ENCODE data around the gene LYSMD2. TPM values are rescaled to one million over a fixed set of nuclear protein-coding genes. Genes with fewer than 3 reads are reported as not detected.
A peak's percentile ranks its signal among the peaks of the same experiment; 100 is the strongest.

The LYSMD2 gene
- polyA plus RNA-seq, 3 donors: 33.2 to 64.7 (median 50.5) TPM

DNA sequence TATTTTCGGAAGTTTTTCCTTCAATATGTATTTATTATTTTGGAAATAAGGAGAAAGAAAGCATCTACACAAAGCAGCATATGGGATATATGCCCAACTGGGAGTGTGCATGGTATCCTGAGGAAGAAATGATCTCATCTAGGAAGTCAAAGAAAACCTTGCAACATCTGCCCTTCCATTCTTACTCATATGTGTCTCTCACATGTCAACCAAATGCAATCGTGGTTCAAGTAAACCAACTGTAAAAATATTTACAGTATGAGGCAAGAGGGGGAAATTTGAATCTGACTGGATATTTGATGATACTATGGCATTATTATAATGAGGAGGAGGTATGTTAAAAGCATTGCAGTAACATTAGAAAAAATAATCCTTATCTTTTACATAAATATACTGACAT, 59.4 kb downstream of the LYSMD2 start:
- H3K4me3 ChIP-seq (replicated peaks in 1 of 3; ENCODE audit: low read depth in 2 of 3, low read length in 3 of 3): no peak overlapping the region
- no peak overlapping the region for H3K27ac ChIP-seq (ENCODE audit: low read depth in 1 of 2, low read length in 2 of 2)
- no peaks in the 10 kb centered on the region for H3K79me2 ChIP-seq (ENCODE audit: insufficient read depth, low read length)
- H2AFZ ChIP-seq (ENCODE audit: insufficient read depth, low read depth, low read length, poor library complexity, severe bottlenecking): no peak overlapping the region
- H4K20me1 ChIP-seq (ENCODE audit: insufficient read depth, low read length): no peaks in the 10 kb centered on the region
- Mint-ChIP-seq H3K4me3 (no peak overlapping the region), H3K27ac (no peak overlapping the region), H3K36me3 (no peaks in the 10 kb centered on the region), H3K27me3 (ENCODE audit: low read depth in 3 of 3) (peaks cover 16 to 28% (median 18%) of the 10 kb centered on the region in 3 donors), H3K4me1 (peaks cover 9% of the 10 kb centered on the region), H3K9me3 (peaks cover 0 to 7% (median 2%) of the 10 kb centered on the region in 7 donors)
- no peak overlapping the region for H3K9ac ChIP-seq (ENCODE audit: insufficient read depth, low read length, poor library complexity, severe bottlenecking)
- H3K27me3 ChIP-seq (ENCODE audit: control insufficient read depth in 2 of 2, insufficient read depth in 2 of 2, low read length in 2 of 2): peaks cover 21 to 28% of the 10 kb centered on the region in 2 donors
- intact Hi-C loops (cut with micrococcal nuclease): no loop called here
- H3K36me3 ChIP-seq (replicated peaks in 1 of 2; ENCODE audit: control insufficient read depth in 1 of 2, insufficient read depth in 2 of 2, low read length in 2 of 2): no peaks in the 10 kb centered on the region
- no peak overlapping the region for H3K4me2 ChIP-seq (replicated peaks; ENCODE audit: extremely low read depth, low read length, poor library complexity, severe bottlenecking)
- TF ChIP-seq, protein P1, sequence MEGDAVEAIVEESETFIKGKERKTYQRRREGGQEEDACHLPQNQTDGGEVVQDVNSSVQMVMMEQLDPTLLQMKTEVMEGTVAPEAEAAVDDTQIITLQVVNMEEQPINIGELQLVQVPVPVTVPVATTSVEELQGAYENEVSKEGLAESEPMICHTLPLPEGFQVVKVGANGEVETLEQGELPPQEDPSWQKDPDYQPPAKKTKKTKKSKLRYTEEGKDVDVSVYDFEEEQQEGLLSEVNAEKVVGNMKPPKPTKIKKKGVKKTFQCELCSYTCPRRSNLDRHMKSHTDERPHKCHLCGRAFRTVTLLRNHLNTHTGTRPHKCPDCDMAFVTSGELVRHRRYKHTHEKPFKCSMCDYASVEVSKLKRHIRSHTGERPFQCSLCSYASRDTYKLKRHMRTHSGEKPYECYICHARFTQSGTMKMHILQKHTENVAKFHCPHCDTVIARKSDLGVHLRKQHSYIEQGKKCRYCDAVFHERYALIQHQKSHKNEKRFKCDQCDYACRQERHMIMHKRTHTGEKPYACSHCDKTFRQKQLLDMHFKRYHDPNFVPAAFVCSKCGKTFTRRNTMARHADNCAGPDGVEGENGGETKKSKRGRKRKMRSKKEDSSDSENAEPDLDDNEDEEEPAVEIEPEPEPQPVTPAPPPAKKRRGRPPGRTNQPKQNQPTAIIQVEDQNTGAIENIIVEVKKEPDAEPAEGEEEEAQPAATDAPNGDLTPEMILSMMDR (IDR thresholded peaks at IDR 0.05): no peak
- WGBS (ENCODE audit: insufficient coverage): no CpG with 5 or more reads among the region's 2 CpGs
- peak in 2 of 3 donors; percentile 6 to 65 for DNase-seq
- H3K4me1 ChIP-seq (ENCODE audit: control insufficient read depth in 1 of 2, insufficient read depth in 2 of 2, low read length in 2 of 2): peaks cover 7 to 9% of the 10 kb centered on the region in 2 donors
- H3K9me3 ChIP-seq (replicated peaks in 1 of 2; ENCODE audit: control insufficient read depth in 1 of 2, insufficient read depth in 1 of 2, low read length in 2 of 2): no peaks in the 10 kb centered on the region

DNA sequence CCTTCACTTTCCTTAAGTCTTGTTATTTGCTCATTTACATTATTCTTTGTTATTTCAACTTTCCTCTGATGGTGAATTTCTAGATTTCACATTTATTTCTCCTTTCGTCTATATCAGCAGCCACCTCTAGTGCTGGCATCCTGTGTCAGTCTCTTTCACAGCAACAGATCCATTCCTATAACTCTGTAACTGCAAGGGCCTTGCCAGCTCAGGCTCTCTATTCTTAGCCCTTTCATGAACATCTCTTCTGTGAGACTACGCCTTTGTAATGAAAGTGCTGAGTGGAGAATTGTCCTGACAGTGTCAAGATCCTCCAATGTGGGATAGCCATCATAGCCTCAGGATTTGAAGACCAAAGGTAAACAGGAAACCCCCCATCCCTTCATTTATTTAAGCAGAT, 60.0 kb downstream of the LYSMD2 start:
- Histone ChIP-seq H3K27me3 (ENCODE audit: control insufficient read depth in 2 of 2, insufficient read depth in 2 of 2, low read length in 2 of 2) (peaks cover 16 to 22% of the 10 kb centered on the region in 2 donors), H3K36me3 (replicated peaks in 1 of 2; ENCODE audit: control insufficient read depth in 1 of 2, insufficient read depth in 2 of 2, low read length in 2 of 2) (no peaks in the 10 kb centered on the region), H2AFZ (ENCODE audit: insufficient read depth, low read depth, low read length, poor library complexity, severe bottlenecking) (no peak overlapping the region), H3K79me2 (ENCODE audit: insufficient read depth, low read length) (no peaks in the 10 kb centered on the region), H3K4me2 (replicated peaks; ENCODE audit: extremely low read depth, low read length, poor library complexity, severe bottlenecking) (no peak overlapping the region), H3K27ac (ENCODE audit: low read depth in 1 of 2, low read length in 2 of 2) (no peak overlapping the region), H3K4me3 (replicated peaks in 1 of 3; ENCODE audit: low read depth in 2 of 3, low read length in 3 of 3) (no peak overlapping the region), H3K9me3 (replicated peaks in 1 of 2; ENCODE audit: control insufficient read depth in 1 of 2, insufficient read depth in 1 of 2, low read length in 2 of 2) (no peaks in the 10 kb centered on the region), H3K4me1 (ENCODE audit: control insufficient read depth in 1 of 2, insufficient read depth in 2 of 2, low read length in 2 of 2) (peaks cover 9 to 15% of the 10 kb centered on the region in 2 donors), H4K20me1 (ENCODE audit: insufficient read depth, low read length) (no peaks in the 10 kb centered on the region), H3K9ac (ENCODE audit: insufficient read depth, low read length, poor library complexity, severe bottlenecking) (no peak overlapping the region)
- Mint-ChIP-seq H3K4me1 (peaks cover 10% of the 10 kb centered on the region), H3K27ac (no peak overlapping the region), H3K4me3 (no peak overlapping the region), H3K9me3 (peaks cover 0 to 7% (median 2%) of the 10 kb centered on the region in 7 donors), H3K27me3 (ENCODE audit: low read depth in 3 of 3) (peaks cover 14 to 24% (median 15%) of the 10 kb centered on the region in 3 donors), H3K36me3 (no peaks in the 10 kb centered on the region)
- TF ChIP-seq, protein P1 (IDR thresholded peaks at IDR 0.05): no peak
- 83% methylated on average over 1 of the region's 2 CpGs for WGBS (ENCODE audit: insufficient coverage)
- intact Hi-C loops (cut with micrococcal nuclease): no loop called here
- DNase-seq: no peak

All from CD14-positive monocyte (primary cell).